WI38 (cell line): ENCODE measurements around the gene SEC14L3.

Source experiments
- H3K4me3 ChIP-seq: 2 replicates; pipeline ENCODE4 v1.5.1; 2011; ENCODE audit warnings: low read depth, mild to moderate bottlenecking, control low read depth, low read length
- CTCF ChIP-seq: IDR thresholded peaks from 2 replicates; pipeline ENCODE4 v1.5.1; 2012; ENCODE audit warnings: low read depth, mild to moderate bottlenecking, control low read depth, low read length

The SEC14L3 gene

DNA sequence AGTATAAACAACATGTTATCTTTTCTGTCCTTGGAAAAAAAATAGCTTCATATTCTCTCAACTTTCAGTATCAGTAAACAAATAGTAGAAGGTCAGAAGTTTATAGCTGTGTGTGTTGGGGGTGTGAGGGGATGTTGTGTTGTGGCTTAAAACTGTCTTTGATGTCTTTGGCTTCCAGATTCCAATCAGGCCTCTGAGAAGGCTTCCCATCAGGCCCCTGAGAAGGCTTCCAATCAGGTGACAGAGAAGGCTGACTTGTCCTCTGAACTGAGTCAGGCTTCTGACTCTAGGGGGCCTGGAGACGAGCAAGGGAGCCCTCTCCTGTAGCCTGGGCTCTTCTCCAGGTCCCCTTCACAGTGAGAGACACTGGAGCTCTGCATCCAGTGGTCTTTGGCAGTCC, 37.0 kb downstream of the SEC14L3 start:
- TF ChIP-seq CTCF = no peak
- H3K4me3 ChIP-seq = no peak overlapping the region

GRCh38 chr22:30433773-30434172, 38.0 kb downstream of the SEC14L3 start:
- TF ChIP-seq CTCF = no peak

DNA sequence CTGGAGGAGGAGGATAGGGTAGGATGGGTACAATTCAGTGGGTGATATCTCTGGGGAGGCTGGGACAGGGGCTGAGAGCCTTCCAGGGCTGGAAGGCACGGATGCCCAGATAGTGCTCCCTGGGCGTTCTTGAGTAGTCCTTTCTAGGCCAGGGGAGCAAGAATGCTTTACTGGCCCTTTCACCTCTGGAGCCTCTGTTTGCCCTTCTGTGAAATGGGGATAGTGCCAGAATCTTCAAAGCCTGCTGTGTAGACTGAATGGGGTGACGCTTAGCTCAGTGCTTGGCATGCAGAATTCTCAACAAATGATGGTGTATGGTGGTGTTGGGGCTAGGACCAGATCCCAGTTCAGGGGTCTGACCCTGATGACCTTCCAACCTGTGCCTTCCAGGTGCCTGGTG, 38.6 kb downstream of the SEC14L3 start:
- no peak for TF ChIP-seq CTCF
- H3K4me3 ChIP-seq = no peak overlapping the region

More at GRCh38 chr22:30433773-30434172, 38.0 kb downstream of the SEC14L3 start:
- no peak overlapping the region for H3K4me3 ChIP-seq

DNA sequence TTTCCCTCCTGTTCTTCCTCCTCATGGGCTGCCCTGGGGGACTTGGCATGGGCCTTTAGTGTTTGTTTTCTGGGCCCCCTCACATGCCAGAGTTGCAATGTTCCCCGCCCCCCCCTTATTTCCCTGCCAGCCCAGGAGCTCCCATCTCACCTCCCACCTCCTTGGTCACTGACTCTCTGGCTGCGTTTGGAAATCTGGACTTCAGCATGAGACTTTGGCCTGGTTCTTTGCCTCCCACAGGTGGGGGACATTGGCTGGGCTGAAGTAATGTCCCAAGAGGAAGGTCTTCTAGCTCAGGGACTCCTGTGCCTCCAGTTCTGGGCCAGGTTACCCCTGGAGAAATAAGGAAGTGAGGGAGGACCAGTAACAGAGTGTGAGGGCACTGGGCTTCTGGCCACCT, 39.3 kb downstream of the SEC14L3 start:
- no peak overlapping the region for H3K4me3 ChIP-seq
- TF ChIP-seq CTCF = no peak

- no peak overlapping the region for H3K4me3 ChIP-seq
- no peak for TF ChIP-seq CTCF
These were observed 39.7 kb downstream of the SEC14L3 start for GRCh38 chr22:30432096-30432495.

DNA sequence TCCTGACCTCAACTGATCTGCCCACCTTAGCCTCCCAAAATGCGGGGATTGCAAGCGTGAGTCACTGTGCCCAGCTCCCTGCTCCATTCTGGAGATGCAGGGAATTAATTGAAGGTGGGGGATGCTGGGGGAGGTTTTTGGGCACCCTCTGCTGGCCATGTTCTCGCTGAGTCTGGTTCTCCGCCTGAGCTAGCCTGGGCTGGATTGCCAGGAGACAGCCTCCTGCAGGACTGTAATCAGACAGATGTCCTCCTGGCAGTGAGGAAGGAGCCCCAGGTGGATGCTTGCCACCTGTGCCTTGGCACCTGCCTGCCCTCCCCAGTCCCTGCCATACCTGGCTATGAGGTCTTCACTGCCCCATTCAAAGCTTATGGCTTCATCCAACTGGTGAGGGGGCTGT, 40.9 kb downstream of the SEC14L3 start:
- TF ChIP-seq CTCF = no peak
- H3K4me3 ChIP-seq = no peak overlapping the region

- no peak overlapping the region for H3K4me3 ChIP-seq
- no peak for TF ChIP-seq CTCF
These were observed 41.9 kb downstream of the SEC14L3 start for GRCh38 chr22:30429887-30430286.
